CD4-positive, alpha-beta T cell treated with Interleukin-4 for 1 hour (primary cell): Measurements from ENCODE around the gene ADARB2.
"Not testable (repeated sequence)": the region's sequence is repeated elsewhere in the genome, so short reads cannot be mapped to it uniquely, and the experiment has no call there.

Experiments used
- DNase-seq, 2 donors: peaks; one replicate each; pipeline ENCODE4 v3.0.0-alpha.2; 2020 to 2022

The ADARB2 gene

DNA sequence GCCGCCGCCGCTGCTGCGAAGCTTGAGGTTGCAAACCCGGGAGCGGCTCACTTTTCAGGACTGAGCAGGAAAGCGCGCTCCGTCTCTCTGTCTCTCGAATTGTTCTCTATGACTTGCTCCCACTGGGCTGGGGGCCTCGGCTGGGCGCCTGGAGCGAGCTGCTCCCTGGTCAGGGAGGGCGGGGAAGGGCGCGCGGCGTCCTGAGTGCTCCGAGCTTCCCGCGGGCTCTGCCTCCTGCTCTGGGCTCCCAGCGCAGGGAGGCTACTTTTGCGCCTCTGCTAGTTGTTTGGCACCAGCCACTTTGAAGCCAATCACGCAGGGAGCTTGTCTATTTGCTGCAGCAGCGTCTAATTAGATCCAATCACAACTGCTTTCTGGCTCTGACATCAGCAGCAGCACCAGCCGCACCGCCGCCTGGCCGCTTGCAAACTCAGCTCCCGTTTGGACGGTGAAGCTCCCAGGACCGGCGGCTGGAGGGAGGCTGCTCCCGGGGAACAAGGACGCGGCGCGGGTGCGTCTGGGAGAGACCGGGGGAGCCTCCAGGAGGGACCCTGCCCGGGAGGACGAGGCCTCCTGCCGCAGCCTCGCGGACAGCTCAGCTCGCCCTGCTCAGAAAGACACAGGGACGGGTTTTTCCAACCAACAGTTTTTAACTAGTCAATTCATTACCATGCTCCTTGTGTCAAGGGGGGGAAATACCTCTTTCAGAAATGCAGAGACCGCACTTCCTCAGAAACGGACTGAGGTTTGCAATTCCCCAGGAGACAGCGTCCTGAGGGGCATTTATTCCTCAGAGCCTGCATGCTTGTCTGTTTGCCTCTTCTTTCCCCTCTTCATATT is at the start of gene ADARB2:
Gene ADARB2, minus strand, starts transcription at position 304 of the 840 bp plus-strand sequence.
- DNase-seq = no peak

DNA sequence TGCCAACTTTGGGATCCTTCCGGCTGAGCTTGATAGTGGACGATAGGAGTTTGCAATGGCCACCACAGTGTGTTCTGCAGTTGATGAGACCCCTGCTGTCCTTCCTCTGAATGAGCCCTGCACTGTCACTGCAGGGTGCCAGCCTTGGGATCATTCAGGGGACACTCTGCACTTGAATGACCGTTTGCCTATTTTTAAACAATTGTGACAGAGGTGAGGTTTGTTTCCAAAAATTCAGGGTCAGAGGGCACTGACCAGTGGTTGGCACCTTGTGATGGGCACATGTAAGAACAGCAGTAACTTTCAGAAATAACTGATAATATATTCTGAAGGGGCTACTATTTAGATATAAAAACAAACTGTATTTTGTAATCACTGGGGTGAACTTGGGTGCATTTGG is 48.5 kb upstream of the ADARB2 start:
- DNase-seq = no peak

DNA sequence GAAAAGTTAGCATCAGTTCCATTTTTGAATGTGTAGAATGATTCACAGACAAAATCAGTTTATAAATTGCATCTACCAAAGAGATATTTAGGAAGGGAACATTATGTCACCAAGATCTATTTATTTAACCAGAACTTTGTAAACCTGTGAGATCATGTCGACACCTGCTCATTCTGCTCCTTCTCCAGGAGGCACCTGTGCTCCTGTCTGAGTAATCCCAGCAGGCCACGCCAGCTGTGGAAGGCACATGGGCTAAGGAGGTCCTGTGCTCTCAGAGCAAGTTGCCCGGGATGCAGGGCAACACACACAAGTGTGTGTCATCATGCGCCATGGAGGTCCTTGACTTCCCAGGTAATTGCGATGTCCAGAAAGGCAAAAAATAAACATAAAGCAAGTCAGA is 45.5 kb upstream of the ADARB2 start:
- DNase-seq = no peak

DNA sequence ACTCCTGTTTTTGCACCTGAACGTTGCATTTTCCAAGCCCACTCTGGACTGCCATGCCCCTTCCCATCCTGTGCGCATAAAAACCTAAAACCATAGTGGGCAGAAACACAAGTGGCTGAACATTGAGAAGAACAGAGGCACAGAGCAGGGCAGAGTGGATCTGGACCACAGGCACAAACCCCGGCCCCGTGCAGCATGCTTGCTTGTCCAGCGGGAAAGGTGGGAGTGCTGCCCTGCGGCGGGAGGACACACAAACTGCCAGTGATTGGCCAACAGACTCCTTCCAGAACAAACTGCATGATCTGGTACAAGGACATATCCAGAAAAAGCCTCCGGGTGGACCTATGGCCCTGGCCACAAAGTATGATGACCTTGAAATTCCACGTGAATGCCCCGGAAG is 42.5 kb upstream of the ADARB2 start:
- DNase-seq = no peak

DNA sequence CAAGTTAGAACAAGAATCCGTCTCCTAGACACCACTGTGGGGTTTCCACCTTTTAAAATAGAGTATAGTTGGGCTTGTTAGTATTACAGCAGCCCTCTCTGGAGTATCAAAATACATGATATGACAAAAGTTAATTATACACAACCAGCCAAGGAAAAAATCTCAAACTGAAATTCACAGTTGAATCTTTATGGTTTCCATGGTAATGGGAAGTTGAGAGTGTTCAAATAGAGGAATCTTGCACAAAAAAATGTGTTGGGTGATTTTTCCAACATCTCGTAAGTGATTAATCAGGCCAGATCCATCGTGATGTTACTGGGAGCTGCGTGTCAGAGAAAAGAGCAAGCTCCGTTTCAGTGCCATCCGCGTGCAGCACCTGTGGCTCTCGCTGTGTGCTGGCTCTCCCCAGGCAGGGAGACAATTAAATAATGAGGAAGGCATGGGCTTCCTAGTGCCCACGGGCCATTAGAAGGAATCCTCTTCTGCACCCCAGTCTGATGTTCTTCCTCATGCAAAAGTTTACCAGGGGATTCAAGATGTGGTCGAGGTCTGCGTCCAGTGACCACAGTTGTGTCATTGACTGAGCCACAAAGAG is 41.1 kb upstream of the ADARB2 start:
- DNase-seq = no peak

DNA sequence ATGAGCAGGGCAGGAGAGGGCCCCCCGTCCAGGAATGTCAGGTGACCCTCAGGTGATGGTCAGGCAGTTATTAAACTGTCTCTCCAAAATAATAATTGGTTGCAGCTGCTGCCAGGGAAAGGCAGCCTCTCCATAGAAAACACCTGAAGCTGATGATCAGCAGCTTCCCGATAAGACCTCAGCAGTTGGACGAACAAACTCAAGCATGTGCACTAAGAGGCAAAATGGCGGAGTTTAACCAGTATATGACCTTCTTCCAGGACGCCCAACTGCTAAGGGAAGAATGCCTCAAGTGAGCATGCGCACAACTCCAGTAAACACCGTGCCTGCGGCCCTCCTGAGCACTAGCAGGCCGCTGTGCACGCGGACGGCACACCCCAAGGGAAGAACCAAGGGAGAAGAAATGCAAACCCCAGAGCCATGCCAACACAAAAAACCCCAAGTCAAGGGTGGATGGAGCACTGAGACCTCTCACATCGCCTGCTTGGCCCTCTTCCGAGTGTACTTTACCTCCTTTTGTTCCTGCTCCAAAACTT is 38.9 kb upstream of the ADARB2 start:
- no peak for DNase-seq

DNA sequence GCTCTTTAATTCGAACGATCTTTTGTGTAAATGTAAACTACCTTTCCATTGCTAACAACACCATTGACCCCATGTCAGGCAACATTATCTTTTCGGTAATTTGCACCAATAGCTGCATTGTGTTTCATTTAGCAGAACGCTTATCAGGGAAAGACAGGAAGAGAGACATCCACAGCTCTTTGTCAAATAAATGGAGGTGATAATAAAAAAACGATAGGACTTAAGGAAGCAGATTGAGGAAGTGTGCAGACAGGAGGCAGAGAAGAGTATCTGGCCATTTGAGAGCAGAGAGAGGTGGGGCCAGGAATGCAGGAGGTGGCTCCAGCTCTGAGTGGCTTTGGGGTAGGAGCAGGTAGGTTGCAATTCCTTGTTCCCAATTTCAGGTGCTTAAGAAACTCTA is 37.5 kb upstream of the ADARB2 start:
- no peak for DNase-seq

DNA sequence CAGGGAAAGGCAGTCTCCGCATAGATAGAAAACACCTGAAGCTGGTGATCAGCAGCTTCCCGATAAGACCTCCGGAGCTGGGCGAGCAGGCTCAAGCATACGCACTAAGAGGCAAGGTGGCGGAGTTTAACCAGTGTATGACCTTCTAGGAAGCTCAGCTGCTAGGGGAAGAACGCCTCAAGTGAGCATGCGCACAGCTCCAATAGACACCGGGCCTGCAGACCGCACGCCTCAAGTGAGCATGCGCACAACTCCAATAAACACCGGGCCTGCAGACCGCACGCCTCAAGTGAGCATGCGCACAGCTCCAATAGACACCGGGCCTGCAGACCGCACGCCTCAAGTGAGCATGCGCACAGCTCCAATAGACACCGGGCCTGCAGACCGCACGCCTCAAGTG is 35.9 kb upstream of the ADARB2 start:
- not testable (repeated sequence) for DNase-seq

DNA sequence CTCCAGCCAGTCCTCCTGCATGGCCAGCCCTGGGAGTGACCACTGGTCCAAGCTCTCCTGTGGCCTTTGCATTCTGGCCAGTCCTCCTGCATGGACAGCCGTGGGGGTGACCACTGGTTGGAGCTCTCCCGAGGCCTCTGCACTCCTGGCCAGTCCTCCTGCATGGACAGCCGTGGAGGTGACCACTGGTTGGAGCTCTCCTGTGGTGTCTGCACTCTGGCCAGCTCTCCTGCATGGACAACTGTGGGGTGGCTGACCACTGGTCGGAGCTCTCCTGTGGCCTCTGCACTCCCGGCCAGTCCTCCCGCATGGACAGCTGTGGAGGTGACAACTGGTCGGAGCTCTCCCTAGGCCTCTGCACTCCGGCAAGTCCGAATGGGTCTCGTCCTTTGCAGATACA is 28.7 kb upstream of the ADARB2 start:
- no peak for DNase-seq

DNA sequence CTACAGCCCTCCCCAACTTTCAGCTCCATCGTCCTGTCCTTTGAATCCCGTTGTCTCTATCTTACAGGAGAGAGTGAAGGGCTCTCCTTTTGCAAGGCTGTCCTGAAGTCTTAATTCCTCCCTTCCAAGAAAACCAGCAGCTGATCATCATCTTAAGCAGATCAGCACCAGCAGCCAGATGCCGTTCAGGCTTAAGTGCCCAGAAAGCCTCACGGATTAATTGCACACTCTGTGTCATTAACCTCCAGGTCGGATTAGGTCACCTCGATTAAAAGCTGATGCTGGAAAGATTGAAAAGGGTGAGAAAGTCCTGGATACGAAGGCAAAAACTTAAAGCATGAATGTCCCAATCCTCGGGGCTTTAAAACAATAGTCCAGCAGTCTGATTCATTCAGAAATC is 24.8 kb upstream of the ADARB2 start:
- DNase-seq = no peak

DNA sequence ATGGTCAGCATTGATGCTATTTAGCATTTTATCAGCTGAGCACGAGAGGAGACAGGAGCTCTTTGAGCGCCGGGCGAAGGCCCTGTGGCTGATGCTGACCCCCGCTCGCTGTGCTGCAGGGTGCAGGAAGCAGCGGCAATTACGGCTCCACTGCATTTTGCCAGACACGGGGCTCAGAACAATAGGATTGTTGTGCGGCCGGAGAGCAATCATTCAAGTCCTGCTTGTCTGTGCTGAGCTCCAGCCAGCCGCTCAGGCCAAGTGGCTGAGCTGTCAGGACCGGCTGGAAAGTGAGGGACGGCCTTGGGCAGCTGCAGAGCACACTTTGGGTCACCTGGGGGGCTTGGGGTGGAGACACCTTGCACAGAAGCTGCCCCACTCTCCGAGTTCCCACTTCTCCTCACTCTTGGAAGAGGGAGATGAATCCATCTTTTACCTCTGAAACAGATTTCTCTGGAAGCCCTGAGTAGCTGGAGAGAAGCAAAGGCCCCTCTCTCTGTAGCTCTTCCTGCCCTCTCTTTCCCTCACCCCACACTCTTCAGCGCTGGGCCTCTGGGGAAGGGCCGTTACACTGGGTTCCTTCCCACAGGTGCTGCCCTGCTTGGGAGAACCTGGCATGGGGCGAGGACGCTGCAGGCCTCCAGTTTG is 17.3 kb upstream of the ADARB2 start:
- DNase-seq = no peak

DNA sequence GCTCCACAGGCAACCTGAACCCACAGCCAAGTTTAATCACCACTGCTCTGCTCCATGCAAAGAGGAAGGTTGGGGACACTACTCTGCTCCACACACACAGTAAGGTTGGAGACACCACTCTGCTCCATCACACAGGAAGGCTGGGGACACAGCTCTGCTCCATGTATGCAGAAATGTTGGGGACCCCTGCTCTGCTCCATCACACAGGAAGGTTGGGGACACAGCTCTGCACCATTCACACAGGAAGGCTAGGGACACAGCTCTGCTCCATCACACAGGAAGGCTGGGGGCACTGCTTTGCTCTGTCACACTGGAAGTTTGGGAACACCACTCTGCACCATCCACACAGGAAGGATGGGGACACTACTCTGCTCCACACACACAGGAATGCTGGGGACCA is 14.8 kb upstream of the ADARB2 start:
- DNase-seq = no peak

DNA sequence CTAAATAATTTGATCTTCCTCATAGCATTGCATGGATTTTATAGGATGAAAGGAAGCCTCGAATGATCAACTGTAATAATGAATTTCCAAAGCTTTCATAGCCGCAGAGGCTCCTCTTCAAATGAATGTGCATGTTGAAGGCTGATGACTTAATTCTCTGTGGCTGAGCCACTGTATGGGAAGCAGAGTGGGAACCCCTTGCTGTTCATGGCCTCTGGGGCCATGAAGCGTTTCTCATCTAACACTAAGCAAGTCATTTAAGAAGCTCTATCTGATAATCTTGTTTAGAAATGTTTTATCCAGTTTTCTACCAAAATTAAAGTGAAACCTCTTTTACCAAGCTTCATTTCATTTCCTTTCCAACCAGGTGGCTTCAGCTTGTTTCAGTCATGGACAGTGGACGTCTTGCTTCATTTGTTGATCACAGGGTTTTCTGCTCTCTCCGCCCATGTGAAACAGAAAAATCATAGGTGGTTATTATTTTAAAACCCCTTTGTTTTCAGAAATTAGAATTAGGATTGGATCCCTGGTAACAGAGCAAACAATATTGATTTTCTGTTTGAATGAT is 10.3 kb upstream of the ADARB2 start:
- DNase-seq = no peak

DNA sequence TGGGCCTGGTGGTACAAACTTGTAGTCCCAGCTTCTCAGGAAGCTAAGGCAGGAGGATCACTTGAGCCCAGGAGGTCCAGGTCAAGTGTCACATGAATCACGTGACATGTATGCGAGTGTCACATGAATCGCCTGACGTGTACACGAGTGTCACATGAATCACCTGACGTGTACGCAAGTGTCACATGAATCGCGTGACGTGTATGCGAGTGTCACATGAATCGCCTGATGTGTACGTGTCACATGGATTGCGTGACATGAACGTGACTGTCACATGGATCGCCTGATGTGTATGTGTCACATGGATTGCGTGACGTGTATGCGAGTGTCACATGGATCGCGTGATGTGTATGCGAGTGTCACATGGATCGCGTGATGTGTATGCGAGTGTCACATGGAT is 9.5 kb upstream of the ADARB2 start:
- DNase-seq = no peak

DNA sequence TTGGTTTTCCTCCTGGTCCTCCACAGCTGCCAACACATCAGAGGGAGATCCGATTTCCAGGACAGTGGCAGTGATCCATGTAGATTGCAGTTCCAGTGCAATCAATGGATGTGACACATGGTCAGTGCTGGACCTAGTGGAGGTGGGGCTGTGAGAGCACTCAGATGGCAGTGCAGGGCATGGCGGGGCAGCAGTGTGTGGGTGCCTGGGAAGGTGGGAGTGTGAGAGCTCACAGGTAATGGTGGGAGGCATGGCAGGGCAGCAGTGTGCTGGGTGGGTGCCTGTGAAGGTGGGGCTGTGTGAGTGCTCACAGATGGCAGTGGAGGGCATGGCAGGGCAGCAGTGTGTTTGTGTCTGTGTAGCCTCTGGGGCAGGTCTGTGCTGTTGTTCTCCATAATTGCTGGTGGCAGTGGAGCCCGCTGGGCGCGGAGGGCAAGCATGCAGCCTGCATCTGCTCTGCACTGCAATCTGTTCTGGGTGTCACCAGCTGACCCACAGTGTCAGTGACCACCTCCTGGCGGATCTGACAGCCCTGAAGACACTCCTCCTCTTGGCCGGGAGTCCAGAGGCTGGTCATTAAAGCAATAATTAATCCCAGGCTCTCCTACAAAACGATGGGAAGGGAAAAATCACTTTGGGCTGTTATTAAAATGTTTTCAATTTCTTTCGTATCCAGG is 8.6 kb upstream of the ADARB2 start:
- no peak for DNase-seq

DNA sequence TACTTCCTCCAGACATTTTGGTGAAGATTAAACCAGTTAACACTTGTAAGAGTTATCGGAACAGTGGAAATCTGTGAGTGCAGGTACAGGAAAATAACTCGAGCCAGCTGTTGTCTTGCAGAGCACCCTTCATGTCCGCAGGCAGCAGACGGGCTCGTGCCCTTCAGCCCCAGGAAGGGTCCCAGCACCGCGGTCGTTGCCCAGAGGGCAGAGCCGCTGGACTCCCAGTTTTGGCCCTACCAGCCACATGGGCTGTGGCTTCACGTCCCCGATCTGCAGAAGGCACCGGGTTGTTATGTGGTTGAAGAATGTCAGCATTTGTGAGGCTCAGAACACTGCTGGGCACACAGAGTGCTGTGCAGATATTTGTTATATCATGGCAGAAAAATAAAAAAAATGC is 7.2 kb upstream of the ADARB2 start:
- no peak for DNase-seq

DNA sequence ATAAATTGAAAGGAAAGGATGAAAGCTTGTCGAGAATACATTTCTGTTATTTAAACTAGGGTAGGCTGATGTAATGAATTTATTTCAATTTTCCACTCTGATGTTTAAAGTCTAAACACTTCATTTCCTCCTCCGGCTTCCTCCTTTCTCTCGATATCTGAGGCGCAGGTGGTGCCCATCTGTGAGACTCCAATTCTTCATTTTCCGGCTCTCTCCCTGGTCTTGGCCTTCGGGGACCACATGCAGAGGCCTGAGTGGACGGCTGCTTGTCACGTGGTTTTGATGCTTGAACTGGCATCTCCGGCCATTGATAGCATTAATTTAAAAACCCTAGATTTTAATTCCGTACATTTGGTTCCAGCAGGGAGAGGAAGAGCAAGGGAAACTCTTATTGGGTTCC is 5.8 kb upstream of the ADARB2 start:
- no peak for DNase-seq

DNA sequence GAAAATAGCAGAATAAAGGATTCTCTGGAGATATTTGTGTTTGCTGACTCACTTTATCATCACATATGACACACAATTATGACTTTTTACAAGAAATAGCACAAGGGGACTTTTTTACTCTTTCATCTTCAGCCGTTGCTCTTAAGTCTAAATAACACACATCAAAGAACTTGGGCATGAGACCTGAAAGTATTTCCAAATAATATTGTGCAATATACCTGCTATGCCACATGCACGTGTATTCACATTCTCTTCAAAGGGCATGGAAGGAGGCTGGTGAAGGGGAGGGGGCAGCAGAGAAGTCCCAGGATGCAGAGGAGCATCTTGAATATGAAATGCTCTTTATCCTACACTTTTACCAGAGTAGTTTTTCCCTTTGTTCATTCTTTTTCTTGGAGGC is 4.1 kb upstream of the ADARB2 start:
- DNase-seq = no peak

DNA sequence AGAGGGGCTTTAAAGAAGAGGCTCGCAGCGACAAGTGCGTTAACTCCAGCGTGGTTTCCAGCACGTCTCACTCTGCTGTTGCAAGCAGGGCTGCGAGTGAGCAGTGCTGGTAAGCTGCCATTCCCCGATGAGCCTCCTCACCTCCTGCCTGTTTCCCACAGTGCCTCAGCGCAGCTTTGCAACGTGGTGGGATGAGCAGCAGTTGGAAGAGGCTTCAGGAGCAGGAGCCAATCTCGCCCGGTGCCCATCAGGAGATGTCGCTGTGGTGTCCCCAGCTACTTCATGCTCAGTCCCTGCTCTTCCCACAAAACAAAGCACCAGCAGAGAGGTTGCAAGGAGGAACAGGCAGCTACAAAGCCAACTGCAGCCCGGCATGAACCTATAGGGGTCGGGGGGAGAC is 2.4 kb upstream of the ADARB2 start:
- DNase-seq = no peak

DNA sequence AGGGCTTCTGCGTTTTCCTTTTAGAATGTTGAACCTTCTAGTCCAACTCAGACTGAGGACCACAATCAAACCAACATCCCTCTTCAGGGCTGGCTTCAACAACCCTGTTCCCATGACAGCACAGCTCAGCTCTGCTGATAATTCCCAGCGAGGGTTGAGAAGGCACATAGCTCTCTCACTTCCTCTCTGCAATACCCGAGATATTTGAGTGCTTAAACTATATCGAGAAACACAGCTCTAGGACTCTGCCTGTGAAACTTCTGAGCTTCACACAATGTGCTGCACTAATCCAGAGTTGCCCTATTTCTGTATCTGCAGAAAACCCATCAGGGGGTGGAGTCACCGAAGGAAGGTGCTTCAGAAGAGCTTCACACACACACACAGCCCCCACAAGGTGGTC is 1.6 kb upstream of the ADARB2 start:
- DNase-seq = no peak

DNA sequence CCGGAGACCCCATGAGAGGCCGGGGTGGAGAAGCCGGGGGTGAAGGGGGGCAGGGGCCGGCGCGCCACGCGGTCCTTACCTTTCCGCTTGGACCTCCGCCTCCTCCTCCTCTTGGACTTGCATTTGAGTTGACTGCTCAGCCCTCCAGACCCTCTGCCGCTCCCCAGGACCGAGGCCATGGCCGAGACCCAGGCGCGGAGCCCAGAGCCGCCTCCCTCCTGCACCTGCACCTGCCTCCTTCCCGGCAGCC is 428 bp downstream of the ADARB2 start:
- no peak for DNase-seq

DNA sequence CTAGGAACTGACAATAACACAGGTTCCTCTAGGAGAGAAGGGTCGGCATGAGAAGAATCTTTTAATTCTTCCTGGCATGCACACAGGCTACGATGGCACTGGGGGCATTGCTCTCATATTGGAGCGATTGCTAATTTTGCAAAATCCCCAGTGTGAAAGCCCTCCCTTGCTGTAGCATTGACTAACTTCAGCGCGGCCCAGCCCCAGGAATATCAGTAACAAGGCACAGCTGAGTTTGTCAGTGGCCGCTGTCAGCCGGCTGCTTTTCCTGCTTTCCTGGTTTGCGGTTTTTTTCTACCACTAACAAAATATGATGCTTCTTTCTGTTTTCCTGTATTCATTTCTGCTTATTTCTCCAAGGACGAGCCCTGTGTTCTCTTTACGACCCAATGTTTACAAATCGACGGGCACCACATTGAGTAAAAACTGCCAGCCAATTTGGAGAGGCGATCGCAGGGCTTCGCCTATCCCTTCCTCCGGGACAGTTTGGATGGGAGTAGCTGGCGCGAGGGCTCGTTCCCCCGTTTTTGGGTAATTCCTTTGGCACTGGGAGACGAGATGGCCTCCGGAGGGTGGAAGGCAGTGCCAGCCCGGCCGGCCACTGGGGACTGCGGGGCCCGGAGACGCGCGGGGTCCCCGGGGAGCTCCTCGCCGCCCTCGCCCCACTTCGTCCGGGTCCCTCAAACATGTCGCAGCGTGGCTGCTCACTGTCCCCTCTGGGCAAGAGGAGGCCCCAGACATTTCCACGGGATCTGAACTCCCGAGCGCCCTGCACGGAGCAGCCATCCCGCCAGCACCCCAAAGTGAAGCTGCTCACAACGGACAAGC is 967 bp downstream of the ADARB2 start:
- no peak for DNase-seq

DNA sequence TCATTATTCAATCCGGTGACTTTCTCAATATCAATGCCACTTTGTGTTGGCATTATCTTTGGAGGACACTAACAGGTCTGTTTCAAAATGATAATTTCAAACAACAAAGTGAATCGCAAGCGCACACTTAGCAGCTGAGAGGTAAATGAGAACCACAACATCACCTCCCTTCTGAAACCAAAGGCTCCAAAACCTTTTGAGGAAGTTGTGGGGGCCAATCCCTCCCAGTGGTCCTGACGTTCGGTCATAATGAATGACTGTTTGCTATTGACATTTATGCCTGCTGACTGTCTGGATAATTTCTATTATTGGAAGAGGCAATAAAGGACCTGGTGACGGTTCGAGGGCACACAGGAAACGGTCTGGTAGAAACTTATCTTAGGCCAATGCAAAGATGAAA is 1.8 kb downstream of the ADARB2 start:
- no peak for DNase-seq
